Peyer's patch (tissue), 4 donors: ENCODE data around the gene PIWIL4. TPM values are rescaled to one million over a fixed set of nuclear protein-coding genes. Genes with fewer than 3 reads are reported as not detected.

Source experiments
- DNase-seq, 3 donors: peaks; one replicate each; pipeline ENCODE4 v3.0.0-alpha.2; 2017 to 2019
- H3K27ac ChIP-seq, 4 donors: fragments of 200-600 bp; sonication (generic); one replicate each; pipeline ENCODE4 v1.5.1; 2016 to 2019
- H3K27me3 ChIP-seq, 2 donors: fragments of 200-600 bp; sonication (generic); one replicate each; pipeline ENCODE4 v1.5.1; 2019
- H3K36me3 ChIP-seq, 3 donors: fragments of 200-600 bp; sonication (generic); one replicate each; pipeline ENCODE4 v1.5.1; 2016 to 2019
- H3K4me1 ChIP-seq, 4 donors: fragments of 200-600 bp; sonication (generic); one replicate each; pipeline ENCODE4 v1.5.1; 2016 to 2019
- H3K4me3 ChIP-seq, 4 donors: fragments of 200-600 bp; sonication (generic); 1 replicate in 3 of 4; 2 replicates in 1 of 4; pipeline ENCODE4 v1.5.1; 2016 to 2019; ENCODE audit warnings: mild to moderate bottlenecking in 1 of 4
- H3K9me3 ChIP-seq, 4 donors: fragments of 200-600 bp; sonication (generic); one replicate each; pipeline ENCODE4 v1.5.1; 2016 to 2019; ENCODE audit warnings: mild to moderate bottlenecking in 1 of 4
- POLR2A ChIP-seq, 2 donors: fragments of 450-650 bp; IDR thresholded peaks; one replicate each; pipeline ENCODE4 v1.5.1; 2017; ENCODE audit warnings: antibody characterized with exemption in 2 of 2, mild to moderate bottlenecking in 2 of 2, moderate library complexity in 2 of 2
- total RNA-seq, 4 donors: library from RNA; depleted of rRNA; stranded (reverse); fragments of >200 nt; gene quantifications; one replicate each; pipeline ENCODE4 v1.1.0, GENCODE V29; 2016
- TF ChIP-seq, protein P1 (sequence below), 6 experiments: fragments of 450-650 bp in 4 of 6; fragments of 200-600 bp in 2 of 6; sonication (generic) in 1 of 6; IDR thresholded peaks; one replicate each; pipeline ENCODE4 v1.5.1; 2017 to 2019; ENCODE audit warnings: antibody characterized with exemption in 6 of 6, mild to moderate bottlenecking in 3 of 6, moderate library complexity in 1 of 6

Gene PIWIL4
- total RNA-seq, 4 donors from 2014 or later, result 5.0 to 20.4 (median 14.5) TPM

DNA sequence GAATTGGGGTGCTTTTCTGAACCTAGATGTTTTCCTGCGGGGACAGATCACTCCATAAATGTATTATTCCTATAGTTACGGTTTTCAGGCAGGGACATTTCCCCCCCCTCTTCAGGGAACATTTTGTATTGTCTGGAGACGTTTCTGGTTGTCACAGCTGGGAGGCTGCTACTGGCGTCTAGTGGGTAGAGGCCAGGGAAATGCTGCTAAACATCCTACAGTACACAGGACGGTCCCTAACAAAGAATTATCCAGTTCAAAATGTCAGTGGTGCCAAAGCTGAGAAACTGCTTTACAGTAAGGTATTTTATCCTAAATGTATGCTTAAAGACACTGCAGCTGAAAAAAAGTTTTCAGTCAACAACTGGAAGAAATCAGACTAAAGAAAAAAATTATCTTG, 19.4 kb downstream of the PIWIL4 start:
- DNase-seq, result no peak
- Histone ChIP-seq H3K9me3 (no peaks in the 10 kb centered on the region), H3K27ac (no peak overlapping the region), H3K4me1 (no peaks in the 10 kb centered on the region), H3K27me3 (no peaks in the 10 kb centered on the region), H3K4me3 (no peak overlapping the region), H3K36me3 (peaks cover 0 to 34% (median 0%) of the 10 kb centered on the region in 3 donors)
- no peak for TF ChIP-seq POLR2A (IDR thresholded peaks at IDR 0.05)
- TF ChIP-seq, protein P1, sequence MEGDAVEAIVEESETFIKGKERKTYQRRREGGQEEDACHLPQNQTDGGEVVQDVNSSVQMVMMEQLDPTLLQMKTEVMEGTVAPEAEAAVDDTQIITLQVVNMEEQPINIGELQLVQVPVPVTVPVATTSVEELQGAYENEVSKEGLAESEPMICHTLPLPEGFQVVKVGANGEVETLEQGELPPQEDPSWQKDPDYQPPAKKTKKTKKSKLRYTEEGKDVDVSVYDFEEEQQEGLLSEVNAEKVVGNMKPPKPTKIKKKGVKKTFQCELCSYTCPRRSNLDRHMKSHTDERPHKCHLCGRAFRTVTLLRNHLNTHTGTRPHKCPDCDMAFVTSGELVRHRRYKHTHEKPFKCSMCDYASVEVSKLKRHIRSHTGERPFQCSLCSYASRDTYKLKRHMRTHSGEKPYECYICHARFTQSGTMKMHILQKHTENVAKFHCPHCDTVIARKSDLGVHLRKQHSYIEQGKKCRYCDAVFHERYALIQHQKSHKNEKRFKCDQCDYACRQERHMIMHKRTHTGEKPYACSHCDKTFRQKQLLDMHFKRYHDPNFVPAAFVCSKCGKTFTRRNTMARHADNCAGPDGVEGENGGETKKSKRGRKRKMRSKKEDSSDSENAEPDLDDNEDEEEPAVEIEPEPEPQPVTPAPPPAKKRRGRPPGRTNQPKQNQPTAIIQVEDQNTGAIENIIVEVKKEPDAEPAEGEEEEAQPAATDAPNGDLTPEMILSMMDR (IDR thresholded peaks at IDR 0.05), result no peak

DNA sequence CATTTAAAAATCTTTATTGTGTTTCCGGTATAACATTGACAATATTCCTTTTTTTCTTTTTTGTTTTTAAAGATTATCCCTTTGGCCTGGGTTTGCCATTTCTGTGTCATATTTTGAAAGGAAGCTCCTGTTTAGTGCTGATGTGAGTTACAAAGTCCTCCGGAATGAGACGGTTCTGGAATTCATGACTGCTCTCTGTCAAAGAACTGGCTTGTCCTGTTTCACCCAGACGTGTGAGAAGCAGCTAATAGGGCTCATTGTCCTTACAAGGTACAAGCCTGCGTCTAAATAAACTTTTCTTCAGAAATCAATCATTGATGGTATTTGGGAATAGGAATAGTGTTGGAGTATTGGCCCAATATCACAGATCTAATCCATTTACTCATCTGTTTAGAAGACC, 19.8 kb downstream of the PIWIL4 start:
- H3K27me3 ChIP-seq, result no peaks in the 10 kb centered on the region
- no peak for DNase-seq
- H3K36me3 ChIP-seq, result peaks cover 0 to 34% (median 0%) of the 10 kb centered on the region in 3 donors
- TF ChIP-seq, protein P1 (IDR thresholded peaks at IDR 0.05), result no peak
- no peak for TF ChIP-seq POLR2A (IDR thresholded peaks at IDR 0.05)
- no peak overlapping the region for H3K27ac ChIP-seq
- H3K4me1 ChIP-seq, result no peaks in the 10 kb centered on the region
- H3K4me3 ChIP-seq, result no peak overlapping the region
- no peaks in the 10 kb centered on the region for H3K9me3 ChIP-seq

DNA sequence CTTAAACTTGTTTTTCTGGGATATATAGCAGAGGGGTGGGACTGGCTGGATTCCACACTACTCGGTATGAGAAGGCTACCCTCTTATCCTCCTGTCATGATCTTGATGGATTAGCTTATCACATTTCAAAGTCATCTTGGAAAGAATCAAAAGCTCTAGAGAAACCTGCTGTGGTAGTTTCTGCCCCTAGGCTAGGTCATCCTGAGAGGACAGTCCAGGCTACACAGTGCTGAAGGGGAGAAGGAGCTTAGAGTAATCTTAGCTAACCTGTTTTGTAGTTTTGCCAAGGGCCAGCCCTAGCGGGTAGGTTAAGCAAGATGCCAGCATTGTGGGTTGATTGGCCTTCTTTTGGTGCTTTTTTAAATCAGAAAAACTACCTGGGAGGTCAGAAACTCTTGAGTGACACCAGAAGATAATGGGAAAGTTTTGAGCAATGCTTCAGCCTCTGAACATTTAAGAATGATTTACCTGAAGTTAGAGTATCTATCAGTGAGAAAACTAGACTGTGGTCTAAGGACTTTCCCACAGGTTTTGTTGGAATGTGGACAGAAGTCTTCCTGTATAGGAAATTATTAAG, 21.3 kb downstream of the PIWIL4 start:
- no peak for TF ChIP-seq POLR2A (IDR thresholded peaks at IDR 0.05)
- TF ChIP-seq, protein P1 (IDR thresholded peaks at IDR 0.05), result no peak
- no peaks in the 10 kb centered on the region for H3K4me1 ChIP-seq
- DNase-seq, result no peak
- no peak overlapping the region for H3K4me3 ChIP-seq
- H3K27me3 ChIP-seq, result no peaks in the 10 kb centered on the region
- no peaks in the 10 kb centered on the region for H3K9me3 ChIP-seq
- H3K27ac ChIP-seq, result no peak overlapping the region
- peaks cover 0 to 39% (median 0%) of the 10 kb centered on the region in 3 donors for H3K36me3 ChIP-seq

DNA sequence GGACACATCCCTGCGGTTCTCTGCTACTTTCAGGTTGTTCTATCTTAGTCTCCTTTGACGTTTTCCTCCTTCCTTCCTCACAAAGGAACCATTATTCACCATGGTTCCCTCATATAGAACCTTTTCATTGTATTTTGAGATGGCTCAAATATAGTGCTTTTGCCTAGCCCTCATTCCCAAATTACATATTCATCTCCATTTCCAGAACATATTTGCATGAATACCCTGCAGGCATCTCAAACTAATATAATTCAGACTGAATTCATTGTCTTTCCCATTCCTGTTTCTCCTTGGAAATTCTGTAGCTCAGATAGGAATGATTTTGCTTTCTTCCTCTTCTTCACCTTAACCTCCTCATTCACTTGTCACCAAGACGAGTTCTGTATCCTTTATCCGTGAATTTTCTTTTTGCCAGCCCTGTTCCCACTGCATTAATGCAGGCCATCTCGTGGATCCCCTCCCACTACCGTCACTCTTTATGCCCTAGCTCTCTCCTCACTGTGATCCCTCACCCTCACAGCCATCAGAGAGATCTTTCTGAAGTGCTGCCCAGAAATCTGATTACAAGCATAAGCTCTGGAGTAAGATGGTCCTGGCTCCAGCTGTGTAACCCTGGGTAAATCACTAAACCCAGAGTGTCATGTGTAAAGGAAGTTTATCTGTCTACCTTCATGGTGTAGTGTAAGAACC, 23.3 kb downstream of the PIWIL4 start:
- no peak overlapping the region for H3K27ac ChIP-seq
- H3K4me1 ChIP-seq, result no peaks in the 10 kb centered on the region
- no peaks in the 10 kb centered on the region for H3K27me3 ChIP-seq
- DNase-seq, result no peak
- TF ChIP-seq POLR2A (IDR thresholded peaks at IDR 0.05), result no peak
- TF ChIP-seq, protein P1 (IDR thresholded peaks at IDR 0.05), result no peak
- no peak overlapping the region for H3K4me3 ChIP-seq
- H3K36me3 ChIP-seq, result peaks cover 0 to 50% (median 0%) of the 10 kb centered on the region in 3 donors
- no peaks in the 10 kb centered on the region for H3K9me3 ChIP-seq

DNA sequence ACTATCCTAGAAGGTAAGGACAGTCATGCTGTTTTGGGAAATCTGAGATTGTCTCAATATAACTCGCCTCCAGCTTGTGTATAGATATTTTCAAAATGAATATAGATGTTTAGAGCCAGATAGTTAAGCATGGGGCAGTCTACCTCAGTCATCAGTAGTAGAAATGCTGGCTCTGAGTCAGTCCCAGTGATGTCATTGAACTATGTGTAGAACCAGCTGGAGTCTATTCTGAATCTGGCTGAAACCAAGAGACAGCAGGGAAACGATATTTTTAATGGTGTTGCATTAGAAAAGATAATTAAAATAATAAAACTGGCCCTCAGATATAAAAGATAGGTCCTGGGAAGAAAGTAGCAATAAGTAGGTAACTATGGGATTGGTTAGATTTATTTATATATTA, 25.9 kb downstream of the PIWIL4 start:
- H3K9me3 ChIP-seq, result no peaks in the 10 kb centered on the region
- H3K27me3 ChIP-seq, result no peaks in the 10 kb centered on the region
- H3K36me3 ChIP-seq, result peaks cover 0 to 62% (median 0%) of the 10 kb centered on the region in 3 donors
- H3K4me3 ChIP-seq, result no peak overlapping the region
- no peak overlapping the region for H3K27ac ChIP-seq
- no peaks in the 10 kb centered on the region for H3K4me1 ChIP-seq
- no peak for TF ChIP-seq POLR2A (IDR thresholded peaks at IDR 0.05)
- TF ChIP-seq, protein P1 (IDR thresholded peaks at IDR 0.05), result no peak
- DNase-seq, result no peak
